C4-2B (cell line): Measurements from ENCODE around the gene CYFIP1.

Experiments used
- H3K27ac ChIP-seq: fragments of 450-650 bp; 2 replicates; pipeline ENCODE4 v1.5.1; 2017
- ZFX ChIP-seq: fragments of 450-650 bp; IDR thresholded peaks from 2 replicates; pipeline ENCODE4 v1.6.1; 2017
- TF ChIP-seq, protein P1 (sequence below): fragments of 450-650 bp; conservative IDR thresholded peaks from 2 replicates; pipeline ENCODE4 v1.5.1; 2017; ENCODE audit warnings: mild to moderate bottlenecking

Gene CYFIP1

DNA sequence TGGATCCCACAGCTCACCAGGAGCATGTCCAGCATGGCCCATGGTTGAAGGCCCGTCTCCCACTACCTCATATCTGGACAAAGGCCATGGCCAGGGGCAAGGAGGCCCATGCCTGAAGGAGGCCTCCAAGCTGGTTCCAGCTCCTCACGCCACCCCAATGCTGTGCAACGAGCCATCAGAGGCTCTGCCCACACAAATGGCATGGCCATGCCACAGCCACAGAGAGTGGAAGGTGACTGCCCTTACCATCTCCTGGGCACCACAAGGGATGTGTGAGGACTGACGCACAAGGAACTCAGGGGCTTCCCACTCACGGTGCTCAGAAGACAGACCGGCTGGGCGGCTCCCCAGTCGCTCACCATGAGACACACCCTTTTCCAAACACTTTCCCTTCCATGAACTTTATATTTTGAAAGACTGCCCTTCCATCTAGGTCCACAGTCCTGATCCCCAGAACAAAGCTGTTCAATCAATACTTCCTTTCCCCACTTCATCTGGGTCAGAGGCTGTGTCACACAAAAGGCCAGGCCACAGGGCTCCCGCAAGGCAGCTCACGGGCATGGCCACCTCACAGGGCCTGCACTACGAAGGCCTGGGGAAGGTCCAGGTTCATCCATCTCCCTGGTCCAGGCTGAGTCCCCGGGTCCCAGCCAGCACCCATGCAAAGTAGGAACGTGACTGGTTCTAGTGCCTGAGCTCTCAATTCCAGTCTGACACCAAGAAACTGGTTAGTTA, 66.4 kb downstream of the CYFIP1 start:
- TF ChIP-seq, protein P1, sequence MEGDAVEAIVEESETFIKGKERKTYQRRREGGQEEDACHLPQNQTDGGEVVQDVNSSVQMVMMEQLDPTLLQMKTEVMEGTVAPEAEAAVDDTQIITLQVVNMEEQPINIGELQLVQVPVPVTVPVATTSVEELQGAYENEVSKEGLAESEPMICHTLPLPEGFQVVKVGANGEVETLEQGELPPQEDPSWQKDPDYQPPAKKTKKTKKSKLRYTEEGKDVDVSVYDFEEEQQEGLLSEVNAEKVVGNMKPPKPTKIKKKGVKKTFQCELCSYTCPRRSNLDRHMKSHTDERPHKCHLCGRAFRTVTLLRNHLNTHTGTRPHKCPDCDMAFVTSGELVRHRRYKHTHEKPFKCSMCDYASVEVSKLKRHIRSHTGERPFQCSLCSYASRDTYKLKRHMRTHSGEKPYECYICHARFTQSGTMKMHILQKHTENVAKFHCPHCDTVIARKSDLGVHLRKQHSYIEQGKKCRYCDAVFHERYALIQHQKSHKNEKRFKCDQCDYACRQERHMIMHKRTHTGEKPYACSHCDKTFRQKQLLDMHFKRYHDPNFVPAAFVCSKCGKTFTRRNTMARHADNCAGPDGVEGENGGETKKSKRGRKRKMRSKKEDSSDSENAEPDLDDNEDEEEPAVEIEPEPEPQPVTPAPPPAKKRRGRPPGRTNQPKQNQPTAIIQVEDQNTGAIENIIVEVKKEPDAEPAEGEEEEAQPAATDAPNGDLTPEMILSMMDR, result no peak
- TF ChIP-seq ZFX, result no peak
- H3K27ac ChIP-seq, result no peak overlapping the region

DNA sequence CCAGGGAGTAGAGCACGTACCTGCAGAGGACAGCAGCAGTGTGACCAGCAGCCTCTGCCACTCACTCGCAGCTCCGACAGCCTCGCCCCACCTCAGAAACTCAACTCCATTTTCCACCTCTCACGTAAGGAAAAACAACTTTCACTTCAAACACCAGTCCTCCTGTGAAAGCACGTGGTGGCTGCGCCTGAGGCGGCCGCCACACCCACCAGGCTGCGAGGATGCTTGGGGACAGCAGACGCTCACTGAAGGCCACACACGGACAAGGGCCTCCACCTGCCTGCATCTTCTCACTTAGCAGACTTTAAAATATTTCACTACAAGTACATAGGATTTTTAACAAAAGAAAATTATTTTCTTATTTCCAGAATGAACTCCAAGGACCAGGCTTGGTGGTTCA, 67.9 kb downstream of the CYFIP1 start:
- H3K27ac ChIP-seq, result no peak overlapping the region
- no peak for TF ChIP-seq ZFX
- TF ChIP-seq, protein P1, result no peak

DNA sequence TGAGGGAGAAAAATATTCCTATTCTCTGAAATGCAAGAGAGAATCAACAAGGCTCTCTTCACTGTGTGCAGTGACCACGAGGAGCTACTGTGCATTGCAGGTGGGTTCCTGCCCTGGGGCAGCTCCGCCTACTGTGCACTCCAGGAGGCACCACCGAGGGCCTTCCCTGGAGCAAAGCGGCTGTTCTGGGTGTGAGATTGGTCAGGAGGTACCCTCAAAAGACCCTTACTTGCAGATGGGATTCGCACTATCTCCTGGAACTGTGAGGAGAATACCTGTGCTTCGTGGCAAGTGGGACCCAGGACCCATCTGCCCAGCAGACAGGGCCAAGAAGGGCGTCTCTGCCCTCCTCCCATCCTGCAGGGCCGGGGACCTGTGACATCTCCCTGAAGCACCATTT, 68.9 kb downstream of the CYFIP1 start:
- H3K27ac ChIP-seq, result no peak overlapping the region
- no peak for TF ChIP-seq ZFX
- TF ChIP-seq, protein P1, result no peak

DNA sequence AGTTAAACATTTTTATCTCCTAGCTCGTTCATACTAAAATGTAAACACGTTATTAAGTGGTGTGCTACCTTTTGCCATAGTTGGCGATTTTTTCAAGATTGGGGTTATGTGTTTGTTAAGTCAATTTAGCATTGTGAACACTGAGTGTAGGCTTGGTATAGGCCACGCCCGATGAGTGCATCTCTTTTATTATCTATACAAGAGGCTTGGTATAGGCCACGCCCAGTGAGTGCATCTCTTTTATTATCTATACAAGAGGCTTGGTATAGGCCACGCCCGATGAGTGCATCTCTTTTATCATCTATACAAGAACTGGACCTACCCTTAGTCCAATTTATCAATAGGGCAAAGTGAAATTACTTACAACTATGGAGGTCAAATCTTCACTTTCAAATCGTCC, 71.3 kb downstream of the CYFIP1 start:
- TF ChIP-seq, protein P1, result no peak
- no peak for TF ChIP-seq ZFX
- H3K27ac ChIP-seq, result no peak overlapping the region

DNA sequence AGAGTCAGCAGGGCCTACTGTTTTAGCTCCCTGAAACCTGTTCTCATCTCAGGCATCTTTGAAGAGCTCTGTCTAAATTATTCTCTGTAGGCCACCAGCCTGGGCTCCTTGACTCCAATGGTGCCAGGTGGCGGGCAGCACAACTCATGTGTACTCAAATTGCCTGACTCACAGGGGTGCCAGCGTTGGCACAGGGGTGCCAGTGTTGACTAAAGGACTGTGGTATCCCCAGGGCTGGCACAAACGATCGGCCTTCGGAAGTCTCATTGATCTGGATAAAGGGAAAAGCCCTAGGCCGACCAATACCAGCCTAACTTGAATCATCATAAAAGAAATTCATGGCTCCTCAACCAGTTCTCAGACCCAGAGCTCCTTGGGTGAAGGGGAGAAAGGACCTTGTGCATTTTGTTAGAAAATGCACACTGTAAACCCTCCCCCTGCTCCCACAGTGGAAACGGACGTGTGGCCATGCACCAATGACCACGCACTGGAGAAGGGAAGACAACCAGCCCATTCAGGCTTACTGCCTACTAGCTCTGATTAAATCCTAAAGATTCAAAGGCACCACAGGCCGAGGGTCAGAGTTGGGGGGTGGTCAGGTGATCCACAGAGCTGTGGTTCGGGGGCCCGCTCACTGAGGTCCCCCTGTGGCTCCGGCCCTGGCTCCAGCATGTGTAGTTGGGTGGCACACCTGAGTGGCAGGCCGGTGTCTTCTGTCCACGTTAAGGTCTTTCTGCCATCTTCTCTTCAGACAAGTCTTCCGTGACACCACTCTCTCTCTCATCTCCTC, 72.8 kb downstream of the CYFIP1 start:
- TF ChIP-seq, protein P1, result no peak
- TF ChIP-seq ZFX, result no peak
- no peak overlapping the region for H3K27ac ChIP-seq

DNA sequence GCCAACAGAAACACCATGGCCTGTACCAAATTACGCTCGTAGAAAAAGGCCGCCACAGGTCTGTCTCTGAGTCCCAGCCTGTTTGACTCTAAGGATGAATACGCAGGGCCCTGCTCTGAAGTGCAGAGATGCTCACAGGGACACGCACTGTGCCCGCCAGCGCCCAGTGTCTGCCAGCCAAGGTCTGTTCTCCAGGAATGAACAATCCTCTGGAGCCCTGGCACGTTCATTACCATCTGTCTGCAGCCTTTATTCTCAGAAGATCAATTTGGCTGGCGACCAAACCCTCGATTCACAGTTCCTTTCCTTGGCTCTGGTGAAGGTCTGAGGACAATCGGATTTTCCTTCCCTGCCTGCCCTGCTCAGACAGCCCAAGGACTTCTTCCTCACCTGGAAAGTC, 75.4 kb downstream of the CYFIP1 start:
- TF ChIP-seq ZFX, result no peak
- TF ChIP-seq, protein P1, result no peak

DNA sequence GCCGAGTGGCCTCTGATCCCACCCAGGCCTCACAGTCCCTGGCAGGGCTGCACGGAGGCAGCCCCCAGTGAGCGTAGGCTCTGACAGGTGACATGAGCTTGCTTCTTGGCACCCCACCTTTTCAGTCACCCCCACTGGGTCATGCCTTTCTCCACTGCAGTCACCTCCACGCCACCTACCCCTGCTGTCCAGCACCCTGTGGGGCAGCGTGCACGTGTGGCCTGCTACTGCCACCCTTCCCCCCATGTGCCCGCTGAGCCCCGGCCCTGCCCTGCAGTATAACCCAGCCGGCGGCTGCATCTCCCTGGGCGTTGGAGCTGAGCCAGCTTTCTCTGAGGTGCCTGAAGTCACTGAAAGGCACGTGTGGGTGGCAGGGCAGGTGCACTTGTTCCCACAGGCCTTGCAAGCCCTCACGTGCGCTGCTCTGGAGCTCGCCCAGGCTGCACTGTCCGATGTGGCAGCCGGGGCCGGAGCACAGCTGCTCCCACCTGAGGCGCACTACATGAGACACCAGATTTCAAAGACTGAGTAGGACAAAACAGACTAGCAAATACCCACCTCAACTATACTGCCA, 76.1 kb downstream of the CYFIP1 start:
- H3K27ac ChIP-seq, result no peak overlapping the region
- TF ChIP-seq, protein P1, result no peak
- TF ChIP-seq ZFX, result no peak

More for the DNA sequence above, 75.4 kb downstream of the CYFIP1 start:
- H3K27ac ChIP-seq, result no peak overlapping the region
